NCI-H446 (cell line): Measurements from ENCODE around the gene NKG7.
A peak's percentile ranks its signal among the peaks of the same experiment; 100 is the strongest.

Experiments used
- DNase-seq, 2 experiments: peaks; one replicate each; lab custom pipeline; 2025; lab: John Stamatoyannopoulos, UW

The NKG7 gene

GRCh38 chr19:51338563-51339312 is 33.7 kb downstream of the NKG7 start:
- DNase-seq: peak; percentile 47 to 70

- DNase-seq: no peak
These were observed 34.4 kb downstream of the NKG7 start for GRCh38 chr19:51337861-51338562.

- DNase-seq: no peak
These were observed 35.2 kb downstream of the NKG7 start for GRCh38 chr19:51337141-51337860.

GRCh38 chr19:51333836-51334460 is 38.5 kb downstream of the NKG7 start:
- DNase-seq: peak; percentile 63 to 80

DNA sequence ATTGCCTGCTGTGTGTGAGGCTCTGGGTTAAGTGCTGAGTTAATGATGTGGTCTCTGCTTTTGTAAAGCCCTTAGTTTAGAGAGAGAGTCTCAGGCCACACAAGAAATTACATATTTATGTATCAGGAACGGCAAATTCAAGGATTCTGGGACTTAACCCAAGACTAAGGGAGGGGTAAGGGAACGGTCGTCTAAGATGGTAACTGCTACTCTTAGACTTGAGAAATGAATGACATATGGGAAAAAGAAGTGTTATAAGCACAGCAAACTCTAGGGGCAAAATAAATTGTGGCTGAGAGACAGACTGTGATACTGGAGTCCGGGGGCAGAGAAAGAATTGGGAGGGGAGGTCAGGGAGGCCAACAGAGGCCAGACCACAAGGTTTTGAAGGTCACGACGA is 40.7 kb downstream of the NKG7 start:
- DNase-seq: no peak

DNA sequence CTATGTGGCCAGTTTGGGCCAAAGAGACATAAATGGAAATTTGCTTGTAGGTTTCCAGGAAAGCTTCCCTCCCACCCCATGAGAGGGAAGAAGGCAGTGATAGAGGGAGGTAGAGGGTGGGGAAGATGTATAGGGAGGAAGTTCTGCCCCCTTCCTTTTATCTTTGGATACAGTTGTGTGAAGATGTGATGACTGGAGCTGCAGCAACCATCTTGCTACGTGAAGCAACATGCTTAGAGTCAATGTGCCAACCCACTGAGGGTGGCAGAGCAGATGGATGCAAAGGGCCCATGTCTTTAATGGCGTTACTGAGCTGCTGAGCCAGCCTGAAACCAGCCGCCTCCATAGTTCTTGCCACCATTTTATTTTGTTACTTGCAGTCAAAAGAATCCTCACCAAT is 41.3 kb downstream of the NKG7 start:
- DNase-seq: no peak

DNA sequence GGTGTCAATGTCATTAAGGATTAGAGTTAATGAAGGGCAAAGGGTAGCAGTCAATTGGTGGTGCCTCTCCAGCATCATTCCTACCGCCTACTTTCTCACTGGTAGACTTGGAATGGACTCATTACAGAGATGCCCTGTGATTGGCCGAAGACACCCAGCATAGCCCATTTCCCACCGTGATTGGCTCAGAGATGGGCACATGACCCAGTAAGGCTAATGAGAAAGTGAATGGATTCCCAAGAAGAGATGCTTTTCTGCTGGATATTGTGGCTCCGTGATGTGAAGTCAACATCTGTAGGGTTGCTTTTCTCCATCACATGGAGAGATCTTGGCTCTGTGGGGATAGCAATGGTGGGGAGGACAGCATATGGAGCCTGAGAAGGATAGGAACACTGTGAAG is 42.1 kb downstream of the NKG7 start:
- no peak for DNase-seq

DNA sequence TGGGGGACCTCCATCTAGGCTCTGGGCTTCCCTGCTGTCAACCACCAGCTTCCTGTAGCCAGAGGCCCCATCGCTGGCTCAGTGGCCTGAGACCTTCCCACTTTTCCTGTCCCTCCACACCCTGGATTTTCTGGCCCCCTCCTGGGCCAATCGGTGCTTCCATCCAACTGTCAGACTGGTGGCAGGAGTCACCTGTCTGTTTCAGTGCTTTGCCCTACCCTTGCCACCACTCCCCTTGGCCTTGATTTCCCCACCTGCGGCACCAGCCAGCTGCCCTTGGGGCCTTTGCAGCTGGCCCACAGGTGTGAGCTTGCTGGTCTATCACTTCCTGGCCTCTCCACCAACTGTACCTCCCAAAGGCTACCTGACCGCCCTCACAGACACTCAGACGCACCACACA is 43.0 kb downstream of the NKG7 start:
- DNase-seq: no peak

DNA sequence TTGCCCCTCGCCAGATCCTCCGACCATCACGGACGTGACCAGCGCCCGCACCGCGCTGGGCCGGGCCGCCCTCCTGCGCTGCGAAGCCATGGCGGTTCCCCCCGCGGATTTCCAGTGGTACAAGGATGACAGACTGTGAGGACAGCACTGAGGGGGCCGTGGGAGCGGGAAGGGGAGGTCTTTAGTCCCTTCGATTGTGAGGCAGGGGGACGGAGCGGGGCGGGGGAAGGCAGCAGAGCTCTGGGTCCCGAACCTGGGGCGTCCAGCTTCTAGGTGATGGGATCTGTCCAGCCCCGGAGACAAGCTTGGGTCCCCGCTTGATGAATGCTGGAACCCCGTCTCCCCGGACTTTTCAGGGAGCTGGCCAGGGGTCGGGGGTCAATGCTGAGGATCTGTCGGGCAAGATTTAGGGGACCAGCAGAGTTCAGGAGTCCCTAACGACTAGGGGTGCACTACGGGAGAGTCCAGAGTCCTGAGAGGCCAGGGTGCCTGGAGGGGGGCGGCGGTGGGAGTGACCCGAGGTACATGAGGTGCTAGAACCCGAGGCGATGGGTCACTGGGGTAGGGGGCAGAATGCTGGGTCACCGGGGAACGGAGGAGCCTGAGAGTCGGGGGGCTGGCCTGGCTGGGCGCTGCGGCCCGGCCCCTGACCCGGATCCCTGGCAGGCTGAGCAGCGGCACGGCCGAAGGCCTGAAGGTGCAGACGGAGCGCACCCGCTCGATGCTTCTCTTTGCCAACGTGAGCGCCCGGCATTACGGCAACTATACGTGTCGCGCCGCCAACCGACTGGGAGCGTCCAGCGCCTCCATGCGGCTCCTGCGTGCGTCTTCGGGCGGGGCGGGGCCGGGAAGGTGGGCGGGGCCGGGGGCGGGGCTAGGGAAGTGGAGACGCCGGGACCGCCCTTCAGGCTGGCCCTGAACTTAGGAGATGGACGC is 45.1 kb downstream of the NKG7 start:
- peak in 1 of 2 experiments; percentile 11 for DNase-seq

- no peak for DNase-seq
These were observed 46.0 kb downstream of the NKG7 start for GRCh38 chr19:51326216-51327065.

- DNase-seq: no peak
These were observed 47.1 kb downstream of the NKG7 start for GRCh38 chr19:51325161-51325976.

GRCh38 chr19:51324167-51324481 is 48.3 kb downstream of the NKG7 start:
- DNase-seq: no peak

DNA sequence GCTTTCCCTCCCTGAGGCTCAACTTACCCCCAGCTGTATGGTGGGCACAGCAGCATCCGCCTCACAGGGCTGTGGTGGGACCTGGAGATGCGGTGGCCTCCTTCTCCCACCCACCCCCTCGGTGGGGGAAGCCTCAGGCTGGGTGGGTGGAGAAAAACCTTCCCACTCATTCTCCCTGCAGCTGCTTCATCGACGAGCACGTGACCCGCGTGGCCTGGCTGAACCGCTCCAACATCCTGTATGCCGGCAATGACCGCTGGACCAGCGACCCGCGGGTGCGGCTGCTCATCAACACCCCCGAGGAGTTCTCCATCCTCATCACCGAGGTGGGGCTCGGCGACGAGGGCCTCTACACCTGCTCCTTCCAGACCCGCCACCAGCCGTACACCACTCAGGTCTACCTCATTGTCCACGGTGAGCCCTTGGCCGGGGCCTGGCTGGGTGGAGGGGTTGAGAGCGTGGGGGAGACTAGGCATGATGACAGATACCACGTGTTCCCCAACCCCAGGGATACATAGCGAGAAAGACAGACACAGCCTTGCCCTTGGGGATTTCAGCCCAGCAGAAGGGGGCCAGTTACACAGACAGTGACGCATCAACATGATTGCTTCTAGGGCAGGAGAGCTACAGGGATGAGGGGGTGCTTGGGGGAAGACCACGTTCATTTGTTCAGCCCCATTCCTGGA is 48.8 kb downstream of the NKG7 start:
- no peak for DNase-seq

DNA sequence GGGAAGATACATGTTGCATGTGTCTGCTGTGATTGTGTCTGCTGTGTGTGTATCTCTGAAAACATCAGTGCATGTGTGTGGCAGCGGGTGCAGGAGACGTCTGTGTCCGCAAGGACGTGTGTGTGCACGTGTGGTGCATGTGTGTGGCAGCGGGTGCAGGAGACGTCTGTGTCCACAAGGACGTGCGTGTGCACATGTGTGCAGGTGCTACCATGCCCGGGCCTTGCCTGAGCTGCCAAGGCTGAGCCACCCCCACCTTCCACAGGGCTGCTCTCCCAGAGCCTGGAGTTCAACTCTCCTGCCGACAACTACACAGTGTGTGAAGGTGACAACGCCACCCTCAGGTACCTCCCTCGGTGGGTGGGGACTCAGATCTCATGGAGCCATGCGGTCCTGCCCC is 50.7 kb downstream of the NKG7 start:
- DNase-seq: no peak
